Activated CD8-positive, alpha-beta memory T cell treated with anti-CD3 and anti-CD28 coated beads, Interleukin-2, amount 50 U/mL, for 1 hour (primary cell): ENCODE data around the gene FKBP9.
A peak's percentile ranks its signal among the peaks of the same experiment; 100 is the strongest.
"Not testable (repeated sequence)": the region's sequence is repeated elsewhere in the genome, so short reads cannot be mapped to it uniquely, and the experiment has no call there.

Experiments used
- DNase-seq: peaks from one replicate; pipeline ENCODE4 v3.0.0-alpha.2; 2020; ENCODE audit errors: extremely low read depth

The FKBP9 gene

DNA sequence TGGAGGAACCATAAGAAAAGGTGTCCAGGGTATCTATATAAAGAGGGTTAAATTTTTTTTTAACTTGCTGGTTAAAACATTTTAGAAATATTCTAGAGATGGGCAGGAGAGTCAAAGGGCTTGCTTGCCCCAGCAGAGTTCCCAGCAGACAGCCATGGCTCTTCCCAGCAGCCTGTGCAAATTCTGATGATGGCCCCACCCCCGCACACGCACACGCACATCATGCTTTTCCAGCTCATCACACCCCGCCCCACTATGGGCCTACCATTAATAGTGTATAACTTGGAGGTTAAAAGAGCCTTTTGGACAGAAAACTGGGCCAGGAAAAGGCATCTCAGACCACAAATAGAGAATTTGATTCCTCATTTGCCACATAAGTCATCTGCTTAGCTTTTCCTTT lies 48.5 kb downstream of the FKBP9 start:
- DNase-seq, result not testable (repeated sequence)

DNA sequence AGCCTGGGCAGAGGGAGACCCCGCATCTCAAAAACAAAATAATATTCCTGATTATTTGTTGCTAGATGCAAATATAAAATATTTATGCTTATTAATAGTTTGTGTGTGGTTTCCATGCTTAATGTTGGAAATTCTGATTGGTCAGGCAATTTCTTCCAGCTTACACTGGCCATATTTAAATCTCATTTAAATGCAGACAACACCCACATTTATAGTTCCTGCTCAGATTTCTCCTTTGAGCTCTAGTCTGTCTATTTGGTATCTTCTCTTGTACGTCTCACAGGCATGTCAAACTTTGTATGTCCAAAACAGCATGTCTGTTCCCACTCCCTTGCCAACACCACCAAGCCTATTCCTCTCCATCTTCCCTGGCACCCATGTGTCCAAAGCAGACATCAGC lies 52.5 kb downstream of the FKBP9 start:
- no peak for DNase-seq

DNA sequence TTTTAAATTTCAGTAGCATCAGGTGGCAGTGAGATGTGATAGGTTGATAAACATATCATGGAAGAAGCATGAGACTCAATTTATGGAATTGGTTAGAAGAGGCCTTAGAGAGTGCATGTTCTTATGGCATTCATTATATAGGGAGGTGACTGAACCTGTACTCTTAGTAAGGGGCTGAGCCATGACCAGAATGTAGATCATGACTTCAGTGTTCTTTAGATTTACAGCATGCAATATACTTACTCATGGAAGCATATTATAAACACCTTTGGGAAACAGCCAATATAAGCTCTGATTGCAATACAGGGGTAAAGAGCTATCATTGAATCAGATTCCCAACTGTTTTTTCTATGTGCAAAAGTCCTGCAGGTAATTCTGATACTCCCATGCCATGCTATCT lies 55.1 kb downstream of the FKBP9 start:
- DNase-seq, result no peak

DNA sequence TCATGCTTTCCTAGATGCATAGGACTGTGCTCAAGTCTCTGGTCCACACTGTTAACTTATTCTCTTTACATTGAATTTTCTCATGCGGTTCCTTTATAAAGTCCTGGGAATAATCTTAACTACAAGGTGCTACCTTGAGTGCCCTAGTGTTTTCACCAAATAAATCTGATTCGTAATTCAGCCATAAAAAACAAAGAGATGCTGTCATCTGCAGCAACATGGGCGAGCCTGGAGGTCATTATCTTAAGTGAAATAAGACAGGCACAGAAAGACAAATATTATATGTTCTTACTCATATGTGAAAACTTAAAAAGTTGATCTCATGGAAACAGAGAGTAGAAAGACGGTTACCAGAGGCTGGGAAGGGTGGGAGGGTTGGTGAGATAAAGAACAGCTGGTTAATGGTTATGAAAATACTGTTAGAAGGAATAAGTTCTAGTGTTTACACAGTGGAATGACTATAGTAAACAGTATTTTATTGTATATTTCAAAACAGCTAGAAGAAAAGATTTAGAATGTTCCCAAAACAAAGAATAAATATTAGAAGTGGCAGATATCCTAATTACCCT lies 67.0 kb downstream of the FKBP9 start:
- no peak for DNase-seq

DNA sequence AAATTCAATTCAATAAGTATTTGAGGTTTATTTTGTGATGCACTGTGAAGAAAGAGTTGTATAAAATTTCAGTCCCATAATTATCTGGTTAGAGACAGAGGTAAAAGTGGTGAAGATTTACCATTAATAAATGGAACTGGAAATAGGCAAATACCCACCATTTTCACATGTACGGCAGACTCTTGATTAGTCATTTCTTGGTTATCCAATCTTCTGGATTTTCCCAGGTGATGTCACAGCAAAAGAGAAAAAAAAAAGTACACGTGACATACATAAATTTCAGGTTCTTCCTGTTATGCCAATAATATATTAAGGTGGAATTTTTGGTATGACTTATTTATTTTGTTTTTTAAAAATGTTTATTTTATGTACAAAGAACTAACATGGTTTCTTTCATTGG lies 78.5 kb downstream of the FKBP9 start:
- DNase-seq, result no peak

DNA sequence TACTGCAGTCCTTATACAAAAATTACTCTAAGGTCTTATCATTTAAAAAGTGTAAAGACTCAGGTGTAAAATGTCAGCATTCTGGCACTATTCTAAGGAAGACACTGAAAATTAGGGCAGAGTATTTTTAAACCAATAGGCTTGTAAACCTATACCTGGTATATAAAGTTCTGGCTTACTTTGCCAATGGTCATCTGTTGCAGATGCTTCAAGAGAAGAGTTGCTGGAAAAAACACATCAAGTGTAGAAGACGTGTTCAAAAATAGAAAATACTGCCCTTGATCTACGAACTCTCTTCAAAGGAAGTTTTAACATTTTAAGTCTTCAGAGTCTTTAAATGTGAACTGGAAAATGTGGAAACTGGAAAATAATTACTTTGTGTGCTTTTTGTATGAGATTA lies 81.4 kb downstream of the FKBP9 start:
- no peak for DNase-seq

DNA sequence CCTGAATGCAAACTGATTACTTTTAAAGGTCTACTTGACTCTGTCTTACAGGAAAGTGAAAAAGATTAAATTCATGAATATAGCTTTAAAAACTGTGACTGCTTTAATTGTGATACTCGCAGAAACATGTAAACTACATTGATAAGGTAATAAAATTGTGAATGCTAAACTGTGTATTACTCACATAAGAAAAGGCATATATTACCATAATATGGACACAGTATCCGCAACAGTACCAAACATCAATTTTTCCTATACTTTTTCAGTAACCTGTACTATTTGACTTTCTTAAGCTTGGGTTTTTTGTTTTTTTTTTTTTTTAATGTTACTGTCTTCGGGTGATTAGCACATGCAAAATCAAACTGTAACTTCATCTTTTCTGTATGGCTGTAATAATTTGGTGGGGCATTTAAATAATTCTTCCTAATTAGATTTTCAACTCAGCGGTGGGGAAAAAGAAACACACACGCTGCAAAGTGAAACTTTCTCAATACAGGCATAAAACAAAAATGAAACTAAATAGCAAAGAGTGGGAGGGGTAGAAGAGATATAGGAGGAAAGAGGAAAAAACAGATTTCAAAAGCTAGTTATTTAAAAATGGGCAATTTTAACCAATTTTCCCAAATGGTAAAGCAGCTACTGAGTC lies 82.1 kb downstream of the FKBP9 start:
- no peak for DNase-seq

DNA sequence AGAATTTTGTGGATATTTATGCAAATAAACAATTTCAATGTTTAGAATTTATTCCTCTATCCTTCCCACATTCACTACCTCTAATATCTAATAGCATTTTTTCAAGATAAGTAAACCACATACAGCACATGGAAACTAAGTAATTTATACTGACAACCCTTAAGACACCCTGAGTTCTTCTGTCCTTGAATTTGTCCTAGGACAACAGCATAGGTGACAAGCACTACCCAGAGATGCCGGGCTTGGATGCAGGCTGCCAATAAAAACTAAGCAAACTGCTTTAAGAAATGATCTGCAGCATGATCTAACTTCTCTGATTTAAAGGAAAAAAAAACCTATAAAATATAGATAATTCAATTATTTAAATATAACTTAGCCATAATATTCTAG lies 82.7 kb downstream of the FKBP9 start:
- DNase-seq, result no peak

DNA sequence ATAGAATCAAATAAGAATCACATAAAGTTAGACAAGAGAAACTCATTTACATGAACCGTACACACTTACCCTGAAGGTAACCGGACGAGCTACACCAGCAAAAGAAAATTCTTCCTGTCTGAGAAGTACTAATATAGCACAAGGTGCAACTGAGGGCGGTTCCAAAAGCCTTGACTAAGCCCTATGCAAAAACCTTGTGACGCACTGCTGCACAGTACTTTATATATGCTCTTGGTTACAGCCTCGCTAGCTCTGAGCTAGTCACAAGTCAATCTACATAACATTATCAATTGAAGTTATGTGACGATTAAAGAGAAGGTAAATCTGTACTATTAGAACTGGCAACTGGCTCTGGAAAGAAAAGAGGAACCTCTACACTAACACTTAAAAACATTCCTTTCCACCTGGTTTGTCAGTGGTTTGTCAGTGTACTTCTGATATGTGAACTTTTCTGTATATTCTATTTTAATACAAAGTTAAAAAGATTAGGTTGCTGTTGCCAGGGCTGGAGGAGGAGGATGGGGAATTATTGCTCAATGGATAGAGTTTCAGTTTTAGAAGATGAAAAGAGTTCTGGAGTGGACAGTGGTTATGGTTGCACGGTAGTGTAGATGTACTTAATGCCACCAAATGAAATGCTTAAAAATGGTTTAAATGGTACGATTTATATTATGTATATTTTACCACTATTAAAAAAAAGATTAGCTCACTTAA lies 83.7 kb downstream of the FKBP9 start:
- DNase-seq, result peak; percentile 38

DNA sequence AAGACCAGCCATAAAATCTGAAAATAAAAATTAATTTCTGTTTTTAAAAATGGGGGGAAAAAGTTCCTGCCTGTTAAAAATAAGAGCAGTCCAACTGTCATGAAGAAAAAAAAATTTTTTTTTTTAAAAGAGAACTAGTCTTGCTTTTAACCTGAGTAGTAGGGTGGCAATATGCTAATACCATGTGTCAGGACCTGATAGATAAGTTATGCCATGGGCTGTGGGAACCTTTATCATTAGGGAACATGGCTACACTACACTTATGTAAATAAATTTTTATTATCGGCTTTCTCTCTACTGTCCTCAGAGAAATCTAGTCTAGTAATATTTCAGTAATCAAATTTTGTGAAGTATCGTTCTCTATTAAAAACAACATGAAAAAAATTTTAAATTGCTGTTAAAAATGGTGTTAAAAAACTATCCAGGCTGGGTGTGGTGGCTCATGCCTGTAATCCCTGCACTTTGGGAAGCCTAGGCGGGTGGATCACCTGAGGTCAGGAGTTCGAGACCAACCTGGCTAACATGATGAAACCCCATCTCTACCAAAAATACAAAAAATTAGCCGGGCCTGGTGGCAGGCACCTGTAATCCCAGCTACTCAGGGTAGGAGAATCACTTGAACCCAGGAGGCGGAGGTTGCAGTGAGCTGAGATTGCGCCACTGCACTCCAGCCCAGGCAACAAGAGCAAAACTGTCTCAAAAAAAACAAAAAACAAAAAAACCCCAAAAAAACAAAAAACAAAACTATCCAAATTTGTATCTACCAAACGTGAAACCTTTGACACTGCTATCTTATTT lies 84.6 kb downstream of the FKBP9 start:
- no peak for DNase-seq

DNA sequence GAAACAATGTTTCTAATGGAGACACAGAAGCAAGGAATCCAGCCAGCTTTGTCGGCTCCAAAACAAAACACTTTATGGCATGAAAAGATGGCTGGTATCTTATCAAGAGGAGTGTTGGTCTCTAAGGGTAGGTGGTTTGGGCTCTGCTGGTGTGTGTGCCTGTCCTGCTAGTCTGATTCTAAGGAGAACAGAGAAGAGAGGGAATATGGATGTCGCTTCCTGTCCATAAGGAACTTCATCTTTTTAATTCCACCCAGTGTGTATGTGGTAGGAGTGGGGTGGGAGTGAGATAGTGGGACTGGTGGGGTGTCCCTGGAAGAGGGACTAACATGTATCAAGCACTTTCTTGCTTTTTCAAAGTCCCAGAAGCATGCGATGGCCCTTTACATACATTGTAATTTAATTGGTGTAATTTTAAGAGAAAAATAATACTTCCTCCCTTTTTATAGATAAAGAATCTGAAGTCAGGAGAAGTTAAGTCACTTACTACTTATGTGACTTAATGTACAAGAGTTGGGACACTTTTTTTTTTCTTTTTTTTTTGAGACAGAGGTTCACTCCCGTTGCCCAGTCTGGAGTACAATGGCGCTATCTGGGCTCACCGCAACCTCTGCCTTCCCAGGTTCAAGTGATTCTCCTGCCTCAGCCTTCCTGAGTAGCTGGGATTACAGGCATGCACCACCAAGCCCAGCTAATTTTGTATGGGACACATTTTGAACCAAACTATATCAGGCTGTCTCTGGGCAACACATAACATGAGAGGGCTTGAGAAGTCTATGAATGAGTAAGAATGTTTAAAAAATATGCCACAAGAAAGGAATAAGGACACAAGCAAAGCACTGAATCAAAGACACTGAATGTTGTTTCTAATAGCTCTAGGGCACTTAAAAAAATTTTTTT lies 86.5 kb downstream of the FKBP9 start:
- no peak for DNase-seq

DNA sequence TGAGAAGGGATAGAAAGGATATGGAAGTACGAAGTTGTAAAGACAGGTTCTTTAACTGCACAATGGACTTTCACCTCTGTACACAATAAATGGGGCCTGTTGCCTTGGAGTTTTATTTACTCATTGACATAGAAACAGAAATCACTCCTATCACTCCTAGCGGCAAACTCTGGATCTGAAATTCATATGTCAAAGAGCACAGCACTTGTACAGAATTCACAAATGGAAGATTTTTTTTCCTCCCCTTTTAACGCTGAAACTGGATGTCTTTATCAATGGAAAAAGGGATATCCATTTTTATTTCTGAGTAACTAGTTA lies 87.1 kb downstream of the FKBP9 start:
- DNase-seq, result no peak

DNA sequence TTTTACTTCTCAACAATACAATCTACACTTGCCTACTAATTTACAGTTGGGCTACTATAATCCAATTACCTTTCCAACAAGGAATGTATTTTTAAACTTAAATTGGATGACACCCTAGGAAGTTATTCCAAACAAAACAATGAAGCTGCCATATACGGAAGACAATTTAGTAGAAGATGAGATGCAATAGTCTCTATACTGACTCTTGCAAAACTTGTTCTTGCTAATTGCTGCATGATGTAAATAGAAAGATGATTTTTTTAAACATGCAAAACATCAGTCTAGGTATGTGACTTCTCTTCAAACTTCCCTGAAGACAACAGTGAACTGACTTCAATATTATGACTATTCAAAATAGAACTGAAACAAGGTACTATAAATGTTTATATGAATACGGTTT lies 87.7 kb downstream of the FKBP9 start:
- DNase-seq, result no peak

DNA sequence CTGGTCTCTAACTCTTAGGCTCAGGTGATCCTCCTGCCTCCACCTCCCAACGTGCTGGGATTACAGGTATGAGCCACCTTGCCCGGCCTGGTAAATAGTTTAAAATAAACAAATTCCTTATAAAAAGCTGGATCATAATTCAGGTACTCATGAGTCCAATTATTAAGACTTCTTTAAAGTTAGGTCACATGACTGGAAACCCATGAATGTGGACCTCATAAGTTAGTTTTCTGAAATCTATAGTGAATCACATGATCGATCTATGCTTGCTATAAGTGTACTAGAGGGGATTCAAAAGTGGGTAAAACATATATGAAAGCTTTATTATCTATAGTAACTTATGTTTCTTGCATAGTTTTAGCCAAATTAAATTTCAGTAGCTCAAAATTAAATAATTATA lies 91.0 kb downstream of the FKBP9 start:
- DNase-seq, result no peak

DNA sequence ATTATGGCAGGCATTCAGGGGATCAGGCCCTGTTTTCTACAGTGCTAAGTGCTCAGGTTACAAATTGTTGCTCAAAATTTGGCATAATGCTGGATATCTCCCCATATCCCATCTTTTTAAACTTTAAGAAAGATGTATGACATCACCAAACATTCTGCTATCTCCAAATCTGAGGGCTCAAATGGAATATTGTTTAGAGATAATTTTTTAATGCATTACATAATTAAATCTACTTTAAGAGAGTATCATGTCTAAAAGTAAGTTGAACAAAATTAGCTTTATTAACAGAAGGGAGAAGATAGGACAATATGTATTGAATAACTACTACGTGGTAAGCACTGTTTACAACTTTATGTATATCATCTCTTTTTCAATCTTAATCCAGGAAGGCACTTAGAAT lies 91.5 kb downstream of the FKBP9 start:
- no peak for DNase-seq

DNA sequence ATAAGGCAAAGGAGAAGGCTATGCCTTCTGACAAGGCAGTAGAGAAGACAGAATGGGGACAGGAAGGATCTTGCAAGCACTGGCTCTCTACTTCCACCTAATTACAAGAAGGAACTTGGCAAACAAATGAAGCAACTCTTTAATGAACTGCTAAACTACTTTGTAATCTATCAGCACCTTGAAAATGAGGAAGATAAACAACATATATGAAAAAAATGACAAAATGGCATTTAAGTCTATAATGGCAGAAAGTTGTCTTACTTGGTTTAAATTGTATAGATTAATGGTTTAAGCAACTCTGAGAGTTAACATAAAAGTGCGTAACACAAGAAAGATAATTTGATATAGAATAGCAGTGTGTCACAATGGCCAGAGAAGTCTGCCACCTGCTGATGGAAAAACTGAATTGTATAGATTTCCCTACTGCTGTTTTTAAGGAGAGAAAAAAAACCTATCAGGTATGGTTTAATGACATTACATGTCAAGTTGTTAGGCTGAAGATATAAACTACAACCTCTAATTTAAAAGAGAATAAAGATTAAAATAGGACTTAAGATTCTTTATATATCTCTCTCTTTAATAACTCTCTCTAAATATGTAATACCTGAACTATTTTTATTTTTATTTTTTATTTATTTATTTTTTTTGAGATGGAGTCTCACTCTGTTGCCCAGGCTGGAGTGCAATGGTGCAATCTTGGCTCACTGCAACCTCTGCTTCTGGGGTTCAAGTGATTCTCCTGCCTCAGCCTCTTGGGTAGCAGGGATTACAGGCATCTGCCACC lies 93.5 kb downstream of the FKBP9 start:
- no peak for DNase-seq

DNA sequence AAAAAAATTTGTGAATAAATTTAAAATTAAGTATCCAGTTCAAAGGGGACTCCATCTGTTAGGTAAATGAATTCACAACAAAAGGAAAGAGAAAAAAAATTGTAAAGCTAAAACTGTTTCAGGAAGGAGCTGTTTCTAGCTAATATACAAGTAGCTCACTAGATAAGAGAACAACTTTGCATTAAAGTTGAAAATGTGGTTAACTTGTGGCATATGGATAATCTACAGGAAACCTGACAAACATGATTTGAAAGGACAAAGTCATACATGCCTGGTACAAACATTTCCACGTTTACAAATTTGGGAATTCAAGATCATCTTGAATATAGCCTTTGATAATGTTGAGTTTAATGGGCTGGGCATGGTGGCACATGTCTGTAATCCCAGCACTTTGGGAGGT lies 96.5 kb downstream of the FKBP9 start:
- no peak for DNase-seq

DNA sequence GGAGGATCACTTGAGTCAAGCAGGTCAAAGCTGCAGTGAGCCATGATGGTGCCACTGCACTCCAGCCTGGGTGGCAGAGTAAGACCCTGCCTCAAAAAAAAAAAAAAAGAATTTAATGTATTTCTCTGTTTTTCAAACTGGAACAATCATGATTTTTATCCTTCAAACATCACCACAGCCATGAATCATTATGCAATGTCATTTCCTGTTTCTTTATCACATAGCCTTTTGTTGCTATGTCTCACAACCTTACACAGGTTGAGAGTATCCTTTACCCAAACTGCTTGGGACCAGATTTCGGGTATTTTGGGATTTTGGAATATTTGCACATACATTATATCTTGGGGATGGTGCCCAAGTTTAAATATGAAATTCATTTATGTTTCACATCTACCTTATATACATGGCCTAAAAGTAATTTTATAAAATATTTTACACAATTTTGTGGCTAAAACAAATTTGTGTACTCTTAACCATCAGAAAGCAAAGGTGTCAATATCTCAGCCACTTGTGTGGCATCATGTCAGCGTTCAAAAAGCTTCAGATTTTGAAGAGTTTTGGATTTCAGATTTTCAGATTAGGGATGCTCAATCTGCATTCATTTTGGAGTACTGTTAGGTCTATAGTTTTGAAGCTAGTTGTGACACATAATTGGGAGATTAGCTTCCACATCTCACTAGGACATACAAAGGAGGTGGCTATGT lies 97.2 kb downstream of the FKBP9 start:
- no peak for DNase-seq

DNA sequence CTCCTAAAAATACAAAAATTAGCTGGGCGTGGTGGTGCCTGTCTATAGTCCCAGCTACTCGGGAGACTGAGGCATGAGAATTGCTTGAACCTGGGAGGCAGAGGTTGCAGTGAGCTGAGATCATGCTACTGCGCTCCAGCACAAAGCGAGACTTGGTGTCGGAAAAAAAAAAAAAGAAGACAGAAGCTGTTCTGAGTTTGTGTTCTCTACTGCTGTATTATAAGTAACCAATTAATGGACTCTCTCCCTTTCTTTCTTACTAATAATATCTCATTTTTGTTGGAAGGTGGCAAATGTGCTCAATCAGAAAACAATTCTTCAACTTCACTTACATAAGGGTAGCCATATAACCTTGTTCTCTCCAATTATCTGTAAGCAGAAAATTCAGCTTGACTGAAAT lies 97.9 kb downstream of the FKBP9 start:
- no peak for DNase-seq
